Endothelial cell of umbilical vein (primary cell): ENCODE data around the gene KCNQ2. TPM values are rescaled to one million over a fixed set of nuclear protein-coding genes. Genes with fewer than 3 reads are reported as not detected.

Experiments used
- BruUV-seq: library from RNA; stranded (reverse); fragments of 400-500 nt; replicated peaks from 2 replicates; lab custom pipeline; 2021; lab: Mats Ljungman, UMichigan
- CTCF ChIA-PET: fragments of 300-600, 350-600 bp; sonication (Branson Sonifier 250); formaldehyde crosslinking; loops from one replicate; lab custom pipeline; 2021; ENCODE audit warnings: antibody characterized with exemption, inconsistent platforms; lab: Charles Lee
- POLR2A ChIA-PET: fragments of 300-600, 350-600 bp; sonication (Branson Sonifier 250); formaldehyde crosslinking; loops from one replicate; lab custom pipeline; 2021; ENCODE audit warnings: antibody characterized with exemption, inconsistent platforms; lab: Charles Lee
- DNase-seq: peaks from one replicate; pipeline ENCODE4 v3.0.0-alpha.2; 2011; ENCODE audit warnings: low read depth, low spot score
- FAIRE-seq: peaks from 2 replicates; lab custom pipeline; 2011; peaks lifted over from hg19 to GRCh38; lab: Jason Lieb, UNC
- H2AFZ ChIP-seq: 2 replicates; pipeline ENCODE4 v1.6.0; 2012; ENCODE audit warnings: low read depth, low read length, control low read depth, inconsistent platforms
- H3K27ac ChIP-seq: 2 replicates; pipeline ENCODE4 v1.5.1; 2011; ENCODE audit warnings: low read depth, mild to moderate bottlenecking, control low read depth, low read length, moderate library complexity; ENCODE audit not compliant: insufficient read depth
- H3K27me3 ChIP-seq, 2 experiments: 2 replicates each; pipeline versions ENCODE4 v1.6.0 to v1.6.1; 2011; ENCODE audit warnings: low read length in 2 of 2, mixed read lengths in 1 of 2; ENCODE audit not compliant: control insufficient read depth in 2 of 2, insufficient read depth in 2 of 2
- H3K36me3 ChIP-seq, 2 experiments: 2 replicates in 1 of 2; 3 replicates in 1 of 2; pipeline ENCODE4 v1.5.1; 2011; ENCODE audit warnings: low read length in 2 of 2, mild to moderate bottlenecking in 1 of 2, moderate library complexity in 1 of 2; ENCODE audit not compliant: control insufficient read depth in 2 of 2, insufficient read depth in 2 of 2; ENCODE audit errors: extremely low read depth in 1 of 2
- H3K4me1 ChIP-seq: 3 replicates; pipeline ENCODE4 v1.5.1; 2011; ENCODE audit warnings: mild to moderate bottlenecking, low read length; ENCODE audit not compliant: control insufficient read depth, insufficient read depth; ENCODE audit errors: extremely low read depth
- H3K4me2 ChIP-seq: 2 replicates; pipeline ENCODE4 v1.6.1; 2011; ENCODE audit warnings: low read length, control low read depth, mixed read lengths; ENCODE audit not compliant: insufficient read depth
- H3K4me3 ChIP-seq, 3 experiments: fragments of 200-600 bp in 1 of 3; sonication (generic), shearing (Covaris generic) in 1 of 3; replicated peaks in 1 of 3; 2 replicates each; pipeline ENCODE4 v1.5.1; 2011 to 2016; ENCODE audit warnings: control low read depth in 3 of 3, low read length in 3 of 3, mild to moderate bottlenecking in 2 of 3, inconsistent platforms in 1 of 3, low read depth in 1 of 3, moderate library complexity in 1 of 3; ENCODE audit not compliant: insufficient read depth in 1 of 3
- H3K79me2 ChIP-seq: 2 replicates; pipeline ENCODE4 v1.6.0; 2012; ENCODE audit warnings: low read length, inconsistent platforms; ENCODE audit not compliant: control insufficient read depth, insufficient read depth
- H3K9ac ChIP-seq: replicated peaks from 2 replicates; pipeline ENCODE3; 2011; ENCODE audit warnings: low read length, control low read depth; ENCODE audit not compliant: insufficient read depth; ENCODE audit errors: extremely low read depth
- H3K9me1 ChIP-seq: replicated peaks from 3 replicates; pipeline ENCODE4 v1.6.0; 2011; ENCODE audit warnings: mild to moderate bottlenecking, low read length; ENCODE audit not compliant: control insufficient read depth, insufficient read depth; ENCODE audit errors: extremely low read depth
- H3K9me3 ChIP-seq: replicated peaks from 2 replicates; pipeline ENCODE4 v1.5.1; 2012; ENCODE audit warnings: low read length, inconsistent platforms; ENCODE audit not compliant: control insufficient read depth, insufficient read depth
- H4K20me1 ChIP-seq: replicated peaks from 2 replicates; pipeline ENCODE3; 2011; ENCODE audit warnings: mild to moderate bottlenecking, low read length; ENCODE audit not compliant: control insufficient read depth, insufficient read depth; ENCODE audit errors: extremely low read depth
- CTCF ChIP-seq, 2 donors: IDR thresholded peaks; 1 replicate in 1 of 2; 2 replicates in 1 of 2; pipeline ENCODE4 v1.5.1; 2011; ENCODE audit warnings: low read length in 2 of 2, mild to moderate bottlenecking in 2 of 2, moderate library complexity in 2 of 2, control low read depth in 1 of 2, inconsistent platforms in 1 of 2, low read depth in 1 of 2; ENCODE audit not compliant: insufficient read depth in 1 of 2; ENCODE audit errors: extremely low read depth in 1 of 2
- FOS ChIP-seq: IDR thresholded peaks from 2 replicates; pipeline ENCODE4 v1.6.1; 2011; ENCODE audit warnings: mild to moderate bottlenecking, low read length, moderate library complexity, borderline replicate concordance; ENCODE audit not compliant: insufficient read depth
- POLR2A ChIP-seq: IDR thresholded peaks from 2 replicates; pipeline ENCODE4 v1.6.1; 2012; ENCODE audit warnings: low read depth, mild to moderate bottlenecking, control low read depth, low read length
- POLR2AphosphoS5 ChIP-seq: IDR thresholded peaks from 2 replicates; pipeline ENCODE4 v1.6.1; 2012; ENCODE audit warnings: low read depth, mild to moderate bottlenecking, control low read depth, low read length, moderate library complexity; ENCODE audit not compliant: insufficient read depth
- dilution Hi-C: fragments of 300-500 bp; cut with MboI; formaldehyde crosslinking; loops from one replicate; pipeline ENCODE4 v1.15.0; 2019; ENCODE audit warnings: low sequenced_read_pairs; ENCODE audit not compliant: extremely low pct_ligation_motif_present
- intact Hi-C: fragments of 100-400 bp; cut with micrococcal nuclease; formaldehyde crosslinking; loops from one replicate; pipeline ENCODE4 v1.10.0; 2022
- polyA plus RNA-seq, 4 experiments: library from polyadenylated mRNA; depleted of rRNA in 3 of 4; stranded (reverse) in 3 of 4; unstranded in 1 of 4; fragments of >200 nt; gene quantifications; 2 replicates each; pipeline versions ENCODE4 v1.2.1 to v1.2.3, GENCODE V29; 2011 to 2012; ENCODE audit warnings: missing spikeins in 1 of 4
- total RNA-seq: library from RNA; stranded (reverse); gene quantifications from 2 replicates; pipeline ENCODE4 v1.2.3, GENCODE V29; 2021

Gene KCNQ2
- total and polyA plus RNA-seq, 2 donors (not counting 3 experiments of a cell fraction or from before 2014, with no cell fraction given): not detected

- no peak overlapping the region for H3K9ac ChIP-seq
- intact Hi-C loops (no loop called here), dilution Hi-C loops (no loop called here)
- no peak overlapping the region for H2AFZ ChIP-seq
- H4K20me1 ChIP-seq: no peaks in the 10 kb centered on the region
- no peaks in the 10 kb centered on the region for H3K9me1 ChIP-seq
- no peak for FAIRE-seq
- no peaks in the 10 kb centered on the region for H3K4me1 ChIP-seq
- no peaks in the 10 kb centered on the region for H3K36me3 ChIP-seq
- no peak overlapping the region for H3K4me3 ChIP-seq
- TF ChIP-seq POLR2A: no peak
- no peak for TF ChIP-seq FOS
- TF ChIP-seq CTCF (IDR thresholded peaks at IDR 0.05; ENCODE audit: extremely low read depth in 1 of 2, insufficient read depth in 1 of 2, low read depth in 1 of 2, low read length in 2 of 2): no peak
- TF ChIP-seq POLR2AphosphoS5: no peak
- no peak overlapping the region for H3K4me2 ChIP-seq
- DNase-seq: no peak
- H3K9me3 ChIP-seq: no peaks in the 10 kb centered on the region
- H3K79me2 ChIP-seq: no peaks in the 10 kb centered on the region
- H3K27ac ChIP-seq: no peak overlapping the region
- no TSS peak for BruUV-seq
- ChIA-PET POLR2A (no interaction called here), CTCF (interaction anchor here (0.9 to 2.6 kb wide), 5 partner anchors 14 to 140 kb away, joined by 4 to 8 read pairs (median 5); no protein-coding TSS in a partner anchor)
- peaks cover 9 to 15% of the 10 kb centered on the region in 2 experiments for H3K27me3 ChIP-seq
Observed at GRCh38 chr20:63363013-63363957, 109.2 kb downstream of the KCNQ2 start.
